Esophagus muscularis mucosa (tissue), 3 donors: ENCODE results near the gene CCNQ.

ENCODE experiments used
- POLR2A ChIP-seq: fragments of 450-650 bp; IDR thresholded peaks from one replicate; pipeline ENCODE4 v1.6.1; 2017; ENCODE audit warnings: antibody characterized with exemption, moderate library complexity, mild to moderate bottlenecking, low read depth
- TF ChIP-seq, protein P1 (sequence below), 3 experiments: fragments of 200-600 bp in 2 of 3; fragments of 450-650 bp in 1 of 3; sonication (generic) in 2 of 3; IDR thresholded peaks; one replicate each; pipeline ENCODE4 v1.5.1; 2017 to 2019; ENCODE audit warnings: antibody characterized with exemption in 3 of 3, mild to moderate bottlenecking in 2 of 3, moderate library complexity in 1 of 3

- TF ChIP-seq, protein P1, sequence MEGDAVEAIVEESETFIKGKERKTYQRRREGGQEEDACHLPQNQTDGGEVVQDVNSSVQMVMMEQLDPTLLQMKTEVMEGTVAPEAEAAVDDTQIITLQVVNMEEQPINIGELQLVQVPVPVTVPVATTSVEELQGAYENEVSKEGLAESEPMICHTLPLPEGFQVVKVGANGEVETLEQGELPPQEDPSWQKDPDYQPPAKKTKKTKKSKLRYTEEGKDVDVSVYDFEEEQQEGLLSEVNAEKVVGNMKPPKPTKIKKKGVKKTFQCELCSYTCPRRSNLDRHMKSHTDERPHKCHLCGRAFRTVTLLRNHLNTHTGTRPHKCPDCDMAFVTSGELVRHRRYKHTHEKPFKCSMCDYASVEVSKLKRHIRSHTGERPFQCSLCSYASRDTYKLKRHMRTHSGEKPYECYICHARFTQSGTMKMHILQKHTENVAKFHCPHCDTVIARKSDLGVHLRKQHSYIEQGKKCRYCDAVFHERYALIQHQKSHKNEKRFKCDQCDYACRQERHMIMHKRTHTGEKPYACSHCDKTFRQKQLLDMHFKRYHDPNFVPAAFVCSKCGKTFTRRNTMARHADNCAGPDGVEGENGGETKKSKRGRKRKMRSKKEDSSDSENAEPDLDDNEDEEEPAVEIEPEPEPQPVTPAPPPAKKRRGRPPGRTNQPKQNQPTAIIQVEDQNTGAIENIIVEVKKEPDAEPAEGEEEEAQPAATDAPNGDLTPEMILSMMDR (IDR thresholded peaks at IDR 0.05) = no peak
- no peak for TF ChIP-seq POLR2A
Measured at GRCh38 chrX:153583433-153583832, 15.5 kb downstream of the CCNQ start.
